H1 (cell line): ENCODE measurements around the gene SMARCD1. TPM values are rescaled to one million over a fixed set of nuclear protein-coding genes. Genes with fewer than 3 reads are reported as not detected.

ENCODE experiments used
- CTCF ChIA-PET: fragments of 300-600 bp; sonication (Branson Sonifier 250); formaldehyde crosslinking; loops from one replicate; lab custom pipeline; 2021; ENCODE audit not compliant: partially characterized antibody; lab: Charles Lee
- POLR2A ChIA-PET: fragments of 300-600 bp; sonication (Branson Sonifier 250); formaldehyde crosslinking; loops from one replicate; lab custom pipeline; 2021; ENCODE audit warnings: inconsistent platforms; ENCODE audit not compliant: partially characterized antibody; lab: Charles Lee
- DNase-seq, 2 experiments: peaks; one replicate each; pipeline versions ENCODE4 v3.0.0 to v3.0.0-alpha.2; 2010 to 2022; ENCODE audit warnings: low spot score in 2 of 2, low read depth in 1 of 2, mixed read lengths in 1 of 2
- FAIRE-seq: peaks from 2 replicates; lab custom pipeline; 2011; peaks lifted over from hg19 to GRCh38; lab: Jason Lieb, UNC
- H2AFZ ChIP-seq: 2 replicates; pipeline ENCODE4 v1.8.1; 2012; ENCODE audit warnings: low read length, inconsistent platforms
- H2AK5ac ChIP-seq: 2 replicates; pipeline ENCODE4 v1.6.1; 2013; ENCODE audit warnings: low read depth, low read length
- H2BK120ac ChIP-seq: replicated peaks from 2 replicates; pipeline ENCODE3; 2013; ENCODE audit warnings: low read depth, low read length, inconsistent platforms
- H2BK12ac ChIP-seq: 2 replicates; pipeline ENCODE4 v1.6.1; 2013; ENCODE audit warnings: low read depth, low read length
- H2BK15ac ChIP-seq: 2 replicates; pipeline ENCODE4 v1.6.1; 2013; ENCODE audit warnings: low read length
- H2BK20ac ChIP-seq: 2 replicates; pipeline ENCODE4 v1.6.1; 2013; ENCODE audit warnings: low read length
- H2BK5ac ChIP-seq: 2 replicates; pipeline ENCODE4 v1.6.1; 2013; ENCODE audit warnings: low read depth, low read length
- H3K14ac ChIP-seq: 2 replicates; pipeline ENCODE4 v1.6.1; 2013; ENCODE audit warnings: inconsistent platforms; ENCODE audit not compliant: insufficient read length
- H3K18ac ChIP-seq: 2 replicates; pipeline ENCODE4 v1.6.1; 2013; ENCODE audit warnings: low read length; ENCODE audit errors: extremely low read depth
- H3K23ac ChIP-seq: 2 replicates; pipeline ENCODE4 v1.6.1; 2013; ENCODE audit warnings: inconsistent platforms; ENCODE audit not compliant: insufficient read length
- H3K23me2 ChIP-seq: 2 replicates; pipeline ENCODE4 v1.6.1; 2013; ENCODE audit warnings: low read depth, low read length
- H3K27ac ChIP-seq: 2 replicates; pipeline ENCODE4 v1.6.1; 2011; ENCODE audit warnings: low read depth, low read length, inconsistent platforms
- H3K27me3 ChIP-seq, 4 experiments: replicated peaks in 1 of 4; 1 replicate in 1 of 4; 2 replicates in 3 of 4; pipeline versions ENCODE4 v1.6.1 to v1.8.1; 2011 to 2013; ENCODE audit warnings: low read length in 3 of 4, mild to moderate bottlenecking in 3 of 4, inconsistent platforms in 2 of 4, mixed read lengths in 2 of 4, moderate library complexity in 1 of 4; ENCODE audit not compliant: control insufficient read depth in 3 of 4, insufficient read depth in 3 of 4; ENCODE audit errors: extremely low read depth in 1 of 4
- H3K36me3 ChIP-seq, 4 experiments: 2 replicates each; pipeline versions ENCODE4 v1.6.1 to v1.8.1; 2011 to 2013; ENCODE audit warnings: mild to moderate bottlenecking in 4 of 4, low read length in 3 of 4, moderate library complexity in 2 of 4, control low read depth in 1 of 4, inconsistent platforms in 1 of 4; ENCODE audit not compliant: insufficient read depth in 4 of 4, control insufficient read depth in 2 of 4
- H3K4ac ChIP-seq: replicated peaks from 2 replicates; pipeline ENCODE3; 2013; ENCODE audit warnings: low read length, low read depth, mixed read lengths, inconsistent platforms; ENCODE audit not compliant: insufficient read length
- H3K4me1 ChIP-seq, 4 experiments: replicated peaks in 1 of 4; 1 replicate in 1 of 4; 2 replicates in 3 of 4; pipeline versions ENCODE4 v1.6.1 to v1.8.1; 2011 to 2013; ENCODE audit warnings: low read length in 3 of 4, inconsistent platforms in 2 of 4, mixed read lengths in 1 of 4; ENCODE audit not compliant: insufficient read depth in 4 of 4, control insufficient read depth in 3 of 4
- H3K4me2 ChIP-seq, 2 experiments: 2 replicates each; pipeline versions ENCODE4 v1.6.1 to v1.8.1; 2011 to 2013; ENCODE audit warnings: low read depth in 2 of 2, low read length in 2 of 2, control low read depth in 1 of 2, inconsistent platforms in 1 of 2, mild to moderate bottlenecking in 1 of 2; ENCODE audit not compliant: insufficient read depth in 1 of 2
- H3K4me3 ChIP-seq, 4 experiments: fragments of 200-600, 300-600 bp in 1 of 4; sonication (generic), shearing (Covaris generic), sonication (Bioruptor Twin) in 1 of 4; 2 replicates each; pipeline versions ENCODE4 v1.5.1 to v1.8.1; 2011 to 2016; ENCODE audit warnings: low read length in 4 of 4, low read depth in 3 of 4, control low read depth in 2 of 4, inconsistent platforms in 2 of 4, mild to moderate bottlenecking in 2 of 4, mixed read lengths in 1 of 4, moderate library complexity in 1 of 4; ENCODE audit not compliant: insufficient read depth in 2 of 4; ENCODE audit errors: extremely low read depth in 1 of 4
- H3K56ac ChIP-seq: replicated peaks from 2 replicates; pipeline ENCODE3; 2013; ENCODE audit warnings: low read depth, mild to moderate bottlenecking, mixed read lengths, low read length, inconsistent platforms; ENCODE audit not compliant: insufficient read length
- H3K79me1 ChIP-seq: 2 replicates; pipeline ENCODE4 v1.6.1; 2013; ENCODE audit warnings: low read depth, low read length, control low read depth
- H3K79me2 ChIP-seq, 2 experiments: 2 replicates each; pipeline versions ENCODE4 v1.6.1 to v1.8.1; 2012 to 2013; ENCODE audit warnings: low read length in 2 of 2, mild to moderate bottlenecking in 2 of 2, inconsistent platforms in 1 of 2; ENCODE audit not compliant: insufficient read depth in 2 of 2, control insufficient read depth in 1 of 2
- H3K9ac ChIP-seq, 4 experiments: replicated peaks in 1 of 4; 1 replicate in 1 of 4; 2 replicates in 3 of 4; pipeline versions ENCODE4 v1.6.1 to v1.8.1; 2011 to 2013; ENCODE audit warnings: low read depth in 3 of 4, low read length in 3 of 4, control low read depth in 2 of 4, mild to moderate bottlenecking in 2 of 4, moderate library complexity in 2 of 4, inconsistent platforms in 1 of 4; ENCODE audit errors: extremely low read depth in 1 of 4
- H3K9me3 ChIP-seq, 2 experiments: 2 replicates each; pipeline versions ENCODE4 v1.6.1 to v1.8.1; 2012 to 2013; ENCODE audit warnings: mild to moderate bottlenecking in 2 of 2, moderate library complexity in 2 of 2, control low read depth in 1 of 2, inconsistent platforms in 1 of 2, low read depth in 1 of 2, low read length in 1 of 2, mixed read lengths in 1 of 2; ENCODE audit not compliant: insufficient read depth in 2 of 2
- H4K20me1 ChIP-seq, 2 experiments: replicated peaks in 1 of 2; 2 replicates each; pipeline versions ENCODE3 to v1.8.1; 2011 to 2013; ENCODE audit warnings: inconsistent platforms in 2 of 2, low read length in 2 of 2, mild to moderate bottlenecking in 1 of 2; ENCODE audit not compliant: insufficient read depth in 2 of 2, control insufficient read depth in 1 of 2
- H4K5ac ChIP-seq: 2 replicates; pipeline ENCODE4 v1.6.1; 2013; ENCODE audit warnings: low read length, low read depth, mixed read lengths, inconsistent platforms; ENCODE audit not compliant: insufficient read length
- H4K8ac ChIP-seq: 2 replicates; pipeline ENCODE4 v1.8.0; 2013; ENCODE audit warnings: mild to moderate bottlenecking, moderate library complexity, low read length, inconsistent platforms; ENCODE audit not compliant: insufficient read depth; ENCODE audit errors: extremely low read depth
- H4K91ac ChIP-seq: replicated peaks from 2 replicates; pipeline ENCODE3; 2013; ENCODE audit warnings: low read length, mixed read lengths, inconsistent platforms; ENCODE audit not compliant: insufficient read length
- BCL11A ChIP-seq, 2 experiments: IDR thresholded peaks; one replicate each; pipeline ENCODE4 v1.6.1; 2011; ENCODE audit warnings: low read depth in 2 of 2, low read length in 2 of 2, mild to moderate bottlenecking in 2 of 2
- CBX8 ChIP-seq: fragments of 300-800, 300-1000 bp; sonication (generic); IDR thresholded peaks from 2 replicates; pipeline ENCODE4 v1.7.1; 2016; ENCODE audit warnings: low read depth, low read length, borderline replicate concordance
- CHD2 ChIP-seq: IDR thresholded peaks from 2 replicates; pipeline ENCODE4 v1.6.1; 2012; ENCODE audit warnings: low read length, improper control_type of control experiment
- CREB1 ChIP-seq: IDR thresholded peaks from 2 replicates; pipeline ENCODE4 v1.6.1; 2012; ENCODE audit warnings: inconsistent platforms
- EZH2 ChIP-seq: fragments of 200-600 bp; sonication (generic); IDR thresholded peaks from 2 replicates; pipeline ENCODE4 v1.7.1; 2012; ENCODE audit warnings: low read depth, mild to moderate bottlenecking, moderate library complexity, low read length, inconsistent platforms; ENCODE audit not compliant: severe bottlenecking
- GTF2F1 ChIP-seq: IDR thresholded peaks from 2 replicates; pipeline ENCODE4 v1.6.1; 2012; ENCODE audit warnings: low read depth, low read length, improper control_type of control experiment, borderline replicate concordance
- KDM5A ChIP-seq: fragments of 200-600 bp; IDR thresholded peaks from 2 replicates; pipeline ENCODE4 v1.7.1; 2012; ENCODE audit warnings: mild to moderate bottlenecking, low read length, inconsistent platforms, mixed read lengths
- MAFK ChIP-seq: IDR thresholded peaks from 2 replicates; pipeline ENCODE4 v1.6.1; 2012; ENCODE audit warnings: low read depth, mild to moderate bottlenecking, improper control_type of control experiment, low read length
- NANOG ChIP-seq: IDR thresholded peaks from 2 replicates; pipeline ENCODE4 v1.6.1; 2011; ENCODE audit warnings: low read length, low read depth, mild to moderate bottlenecking, inconsistent platforms; ENCODE audit not compliant: insufficient read depth, poor library complexity, severe bottlenecking
- PHF8 ChIP-seq: fragments of 200-600 bp; sonication (generic); conservative IDR thresholded peaks from 2 replicates; pipeline ENCODE4 v1.7.1; 2012; ENCODE audit warnings: low read depth, mild to moderate bottlenecking, inconsistent platforms, low read length, moderate library complexity
- RAD21 ChIP-seq, 2 experiments: IDR thresholded peaks in 1 of 2; conservative IDR thresholded peaks in 1 of 2; 2 replicates each; pipeline ENCODE4 v1.6.1; 2011; ENCODE audit warnings: low read depth in 2 of 2, low read length in 2 of 2, improper control_type of control experiment in 1 of 2, inconsistent platforms in 1 of 2, mild to moderate bottlenecking in 1 of 2, moderate library complexity in 1 of 2
- SP2 ChIP-seq: IDR thresholded peaks from 2 replicates; pipeline ENCODE4 v1.6.1; 2012; ENCODE audit warnings: mild to moderate bottlenecking, low read length, inconsistent platforms
- TAF1 ChIP-seq: IDR thresholded peaks from 2 replicates; pipeline ENCODE4 v1.6.1; 2011; ENCODE audit warnings: mild to moderate bottlenecking, low read depth, low read length
- TEAD4 ChIP-seq: IDR thresholded peaks from 2 replicates; pipeline ENCODE4 v1.6.1; 2012; ENCODE audit warnings: low read depth, low read length, inconsistent platforms, mixed read lengths
- ZNF274 ChIP-seq: IDR thresholded peaks from 2 replicates; pipeline ENCODE4 v1.7.0; 2012; ENCODE audit warnings: low read length, borderline replicate concordance; ENCODE audit errors: extremely low read depth
- WGBS, 2 experiments: shearing (Covaris generic) in 1 of 2; methylation state at CpG; one replicate each; pipeline versions ENCODE4 v1.1.6 to v1.1.7; 2013 to 2015; ENCODE audit warnings: low lambda C conversion rate in 2 of 2, mixed read lengths in 2 of 2, inconsistent platforms in 1 of 2, low coverage in 1 of 2, missing lambda C conversion rate in 1 of 2; ENCODE audit not compliant: insufficient replicate concordance in 2 of 2, insufficient coverage in 1 of 2, insufficient read length in 1 of 2; ENCODE audit errors: extremely low coverage in 1 of 2, missing lambda C conversion rate in 1 of 2; 5-methylcytosine and 5-hydroxymethylcytosine counted together
- polyA plus RNA-seq, 7 experiments: library from polyadenylated mRNA; depleted of rRNA in 3 of 7; stranded (reverse) in 5 of 7; unstranded in 2 of 7; fragments of >200 nt in 5 of 7; fragments of 200-250 nt in 2 of 7; gene quantifications; 1 replicate in 5 of 7; 2 replicates in 1 of 7; 4 replicates in 1 of 7; pipeline versions ENCODE4 v1.2.1 to v1.2.3, GENCODE V29; 2011 to 2013; ENCODE audit warnings: missing spikeins in 2 of 7, mixed read lengths in 2 of 7
- total RNA-seq: library from RNA; stranded (reverse); fragmentation: NEBNext Ultra II Directional; extraction: Animal tissue kit (Norgen Biotek cat#: 25700); gene quantifications from 2 replicates; pipeline ENCODE4 v1.2.1, GENCODE V29; 2021

The SMARCD1 gene
- total and polyA plus RNA-seq, 2 of the 8 experiments (the other 6 are each of a cell fraction or from before 2014, with no cell fraction given), result 128 to 130 TPM

- Histone ChIP-seq H2AK5ac (no peak overlapping the region), H4K20me1 (peaks cover 2 to 4% of the 10 kb centered on the region in 2 experiments), H2BK120ac (no peak overlapping the region), H3K9me3 (no peaks in the 10 kb centered on the region), H3K23me2 (peaks cover 8% of the 10 kb centered on the region), H4K91ac (no peak overlapping the region), H3K4me2 (no peak overlapping the region), H3K27ac (no peak overlapping the region), H3K14ac (no peak overlapping the region), H3K4me1 (peaks cover 2 to 9% (median 8%) of the 10 kb centered on the region in 4 experiments), H2AFZ (no peak overlapping the region), H3K27me3 (peaks cover 19 to 53% (median 36%) of the 10 kb centered on the region in 4 experiments), H2BK5ac (no peak overlapping the region), H2BK15ac (no peak overlapping the region), H3K36me3 (no peaks in the 10 kb centered on the region), H3K4me3 (no peak overlapping the region), H3K4ac (no peak overlapping the region), H4K5ac (no peak overlapping the region), H3K9ac (no peak overlapping the region), H3K79me1 (no peaks in the 10 kb centered on the region), H4K8ac (no peak overlapping the region), H3K23ac (no peak overlapping the region), H3K79me2 (no peaks in the 10 kb centered on the region), H2BK20ac (no peak overlapping the region), H2BK12ac (no peak overlapping the region), H3K18ac (no peak overlapping the region), H3K56ac (no peak overlapping the region)
- 94% methylated on average over 2 of the region's 2 CpGs; no CpG with 5 or more reads in 1 of the 2 experiments for WGBS, 2 experiments
- ChIA-PET CTCF (interaction anchor here (1.1 to 22.8 kb wide), 4 partner anchors 10 to 194 kb away, joined by 3 to 420 read pairs (median 206); partner anchors contain the start of gene AQP6), POLR2A (no interaction called here)
- FAIRE-seq (no peak), DNase-seq (no peak)
- TF ChIP-seq MAFK, result no peak
- no peak for TF ChIP-seq EZH2
- no peak for TF ChIP-seq CREB1
- TF ChIP-seq ZNF274, result no peak
- TF ChIP-seq PHF8, result no peak
- TF ChIP-seq TAF1, result no peak
- no peak for TF ChIP-seq TEAD4
- TF ChIP-seq CHD2, result no peak
- TF ChIP-seq SP2, result no peak
- no peak for TF ChIP-seq BCL11A (IDR thresholded peaks at IDR 0.05; ENCODE audit: low read depth in 2 of 2, low read length in 2 of 2)
- TF ChIP-seq RAD21 (IDR thresholded peaks at IDR 0.05 in 1 of 2, conservative IDR thresholded peaks at IDR 0.05 in 1 of 2; ENCODE audit: low read depth in 2 of 2, low read length in 2 of 2), result no peak
- no peak for TF ChIP-seq KDM5A
- no peak for TF ChIP-seq CBX8
- no peak for TF ChIP-seq NANOG
- TF ChIP-seq GTF2F1, result no peak
Observed at GRCh38 chr12:50061171-50061570, 24.0 kb upstream of the SMARCD1 start.
